Activated CD8-positive, alpha-beta memory T cell treated with anti-CD3 and anti-CD28 coated beads for 48 hours (primary cell): Measurements from ENCODE around the gene SLC15A4.
"Not testable (repeated sequence)": the region's sequence is repeated elsewhere in the genome, so short reads cannot be mapped to it uniquely, and the experiment has no call there.

Experiments
- DNase-seq, 3 experiments: peaks; one replicate each; pipeline ENCODE4 v3.0.0-alpha.2; 2020; ENCODE audit warnings: low read depth in 2 of 3, low spot score in 2 of 3

SLC15A4 gene

DNA sequence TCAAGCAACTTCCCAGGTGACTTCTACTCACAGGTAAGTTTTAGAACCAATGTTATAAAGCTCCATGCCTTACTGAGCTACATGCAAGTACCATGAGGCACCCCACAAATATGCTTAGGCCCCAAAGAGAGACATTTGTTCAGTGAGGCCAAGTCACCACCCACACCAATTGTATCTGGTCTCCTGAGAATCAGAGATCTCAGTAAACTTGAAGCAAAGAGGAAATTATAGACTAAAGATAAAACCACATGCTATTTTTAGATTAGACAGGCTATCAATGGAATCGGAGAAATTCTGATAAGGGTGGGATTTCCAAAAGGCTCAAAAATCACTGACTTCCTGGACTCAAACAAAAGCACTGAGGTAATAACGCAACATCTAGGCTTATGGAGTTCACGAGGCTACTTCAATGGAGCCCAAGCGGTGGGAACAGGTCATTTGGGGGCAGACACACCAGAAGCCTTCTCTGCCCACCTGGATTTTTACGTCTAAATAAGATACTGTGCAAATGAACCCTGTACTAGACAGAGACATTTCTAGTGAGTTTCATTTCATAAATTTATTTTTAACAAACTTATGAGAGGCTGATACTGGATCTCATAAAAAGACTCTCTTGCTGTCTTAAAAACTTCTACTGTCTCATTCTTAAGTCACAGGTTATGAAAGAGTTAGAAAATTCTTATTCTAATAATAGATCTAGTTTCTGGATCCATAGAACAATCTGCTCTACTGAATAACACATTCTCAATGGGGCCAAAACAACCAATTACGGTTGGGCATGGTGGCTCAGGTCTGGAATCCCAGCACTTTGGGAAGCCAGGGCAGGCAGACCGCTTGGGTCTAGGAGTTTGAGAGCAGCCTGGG, 7.7 kb downstream of the SLC15A4 start:
- no peak for DNase-seq

- no peak for DNase-seq
Measured at GRCh38 chr12:128814411-128815261, 9.1 kb downstream of the SLC15A4 start.

GRCh38 chr12:128813883-128814282, 9.9 kb downstream of the SLC15A4 start:
- no peak for DNase-seq

DNA sequence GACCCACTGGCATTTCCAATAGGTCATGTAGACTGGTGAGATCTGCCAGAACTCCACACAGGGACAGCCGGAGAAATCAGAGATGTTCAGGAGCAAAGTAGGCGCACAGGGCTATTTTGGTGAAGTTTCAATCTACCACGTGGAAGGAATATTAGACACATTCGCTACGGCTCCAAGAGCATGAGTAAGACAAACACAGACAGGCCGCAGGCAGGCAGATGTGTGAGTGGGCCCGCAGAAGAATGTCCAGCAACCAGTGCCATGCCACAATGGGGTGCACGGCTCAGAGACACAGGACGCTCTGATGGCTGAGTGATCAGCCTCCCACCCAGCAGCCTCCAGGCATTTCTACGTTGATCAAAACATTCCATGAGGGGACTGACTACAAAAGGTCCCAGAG, 10.4 kb downstream of the SLC15A4 start:
- DNase-seq: no peak

DNA sequence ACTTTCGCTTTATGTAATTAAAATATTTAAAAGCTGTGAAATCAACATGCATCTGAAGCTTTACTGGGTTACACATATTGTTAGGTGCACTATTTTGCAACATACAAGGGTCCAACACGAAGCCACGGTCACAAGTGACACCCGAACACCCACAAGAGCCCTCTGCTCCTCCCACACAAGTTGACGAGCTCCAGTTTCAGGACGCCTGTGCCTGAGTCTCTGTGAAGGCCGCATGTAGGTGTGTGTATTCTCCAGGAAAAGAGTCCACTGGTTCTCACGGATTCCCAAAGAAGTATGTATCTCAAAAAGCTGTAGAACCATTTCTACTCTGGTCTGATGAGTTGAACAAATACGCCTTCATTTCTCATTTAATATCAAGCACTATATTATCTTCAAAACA, 12.0 kb downstream of the SLC15A4 start:
- no peak for DNase-seq

GRCh38 chr12:128810182-128811127, 13.3 kb downstream of the SLC15A4 start:
- no peak for DNase-seq

GRCh38 chr12:128808651-128809050, 15.1 kb downstream of the SLC15A4 start:
- no peak for DNase-seq

- DNase-seq: no peak
Measured at GRCh38 chr12:128807161-128807724, 16.5 kb downstream of the SLC15A4 start.

DNA sequence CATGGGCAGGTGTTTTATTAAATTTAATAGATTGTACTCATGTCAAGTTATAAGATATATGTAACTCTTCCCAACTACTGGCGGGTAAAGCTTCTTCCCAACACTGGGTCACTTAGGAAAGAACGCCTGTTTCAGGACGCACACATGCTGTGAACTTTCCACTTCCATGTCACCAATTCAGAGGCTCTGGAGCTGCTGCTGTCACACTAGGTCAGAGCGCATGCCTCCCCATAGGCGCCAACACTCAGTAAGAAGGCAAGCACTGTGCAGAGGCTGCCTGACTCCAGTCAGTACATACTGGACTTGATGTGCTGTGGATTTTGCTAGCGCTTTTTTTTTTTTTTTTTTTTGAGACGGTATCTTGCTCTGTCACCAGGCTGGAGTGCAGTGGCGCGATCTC, 17.2 kb downstream of the SLC15A4 start:
- no peak for DNase-seq

DNA sequence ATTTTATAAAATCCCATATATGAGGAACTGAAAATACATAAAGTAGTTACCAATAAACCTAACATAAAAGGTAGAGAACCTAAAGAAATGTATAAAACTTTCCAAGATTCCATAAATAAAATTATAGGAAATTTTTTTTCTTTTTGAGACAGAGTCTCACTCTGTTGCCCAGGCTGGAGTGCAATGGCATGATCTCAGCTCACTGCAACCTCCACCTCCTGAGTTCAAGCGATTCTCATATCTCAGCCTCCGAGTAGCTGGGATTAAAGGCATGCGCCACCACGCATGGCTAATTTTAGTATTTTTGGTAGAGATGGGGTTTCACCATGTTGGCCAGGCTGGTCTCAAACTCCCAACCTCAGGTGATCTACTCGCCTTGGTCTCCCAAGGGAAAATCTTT, 18.4 kb downstream of the SLC15A4 start:
- not testable (repeated sequence) for DNase-seq

DNA sequence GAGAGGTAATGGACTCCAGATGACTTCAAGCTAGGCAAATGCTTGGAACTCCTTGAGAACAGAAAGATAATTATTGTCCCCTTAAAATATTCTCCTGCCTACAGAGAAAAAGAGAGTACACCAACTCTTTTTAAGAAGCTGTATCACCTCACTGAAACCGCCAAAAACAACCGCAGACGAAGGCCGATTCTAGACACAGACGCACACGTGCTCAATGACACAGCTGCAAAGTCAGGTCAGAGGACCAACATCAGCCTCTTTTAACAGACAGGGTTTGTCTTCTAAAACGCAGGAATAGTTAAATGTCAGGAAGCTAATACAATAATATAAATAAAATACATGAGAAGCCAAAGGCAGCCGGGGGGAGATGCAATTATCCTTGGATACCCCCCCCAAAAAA, 19.0 kb downstream of the SLC15A4 start:
- DNase-seq: no peak

GRCh38 chr12:128803788-128804187, 20.0 kb downstream of the SLC15A4 start:
- no peak for DNase-seq

DNA sequence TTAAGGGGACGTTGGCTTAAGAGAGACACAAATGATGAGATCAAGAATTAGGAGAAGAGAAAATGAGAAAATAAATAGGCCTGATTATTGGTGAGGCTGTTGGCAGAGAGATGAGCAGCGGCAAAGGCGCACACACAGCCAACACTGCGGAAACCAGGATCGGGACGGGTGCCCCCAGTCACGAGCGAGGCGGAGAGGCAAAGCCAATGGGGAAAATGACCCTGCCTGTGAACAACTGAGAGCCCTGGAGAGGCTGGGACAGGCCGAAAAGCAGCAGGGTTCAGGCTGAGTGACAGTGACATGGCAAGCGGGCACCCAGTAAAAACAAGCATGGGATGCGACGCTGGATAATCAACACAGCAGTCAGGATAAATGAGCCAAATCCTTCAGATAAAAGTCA, 21.0 kb downstream of the SLC15A4 start:
- no peak for DNase-seq

DNA sequence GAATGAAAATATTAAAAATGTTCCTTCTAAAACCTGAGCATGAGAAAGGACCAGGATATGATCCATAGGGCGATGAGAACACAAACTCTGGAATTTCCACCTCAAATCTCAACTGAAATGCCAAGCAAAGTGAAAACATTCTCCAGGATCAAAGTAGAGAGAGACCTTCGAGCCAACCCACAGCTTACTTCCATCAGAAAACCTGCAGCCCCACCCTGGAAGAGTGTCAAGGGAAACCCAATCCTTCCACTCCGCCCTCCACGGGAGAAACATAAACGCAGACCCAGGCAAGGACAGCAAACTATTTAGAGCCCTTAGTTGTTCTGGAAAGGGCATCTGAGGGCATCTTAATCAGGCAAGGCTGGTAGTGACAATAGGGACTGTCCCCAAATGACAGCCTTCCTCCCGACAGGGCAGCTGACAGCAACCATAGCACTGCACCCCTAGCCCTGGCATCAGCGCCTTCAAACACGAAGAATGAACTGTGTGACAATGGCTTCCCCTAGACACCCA, 21.8 kb downstream of the SLC15A4 start:
- DNase-seq: no peak

GRCh38 chr12:128800606-128801005, 23.2 kb downstream of the SLC15A4 start:
- no peak for DNase-seq

DNA sequence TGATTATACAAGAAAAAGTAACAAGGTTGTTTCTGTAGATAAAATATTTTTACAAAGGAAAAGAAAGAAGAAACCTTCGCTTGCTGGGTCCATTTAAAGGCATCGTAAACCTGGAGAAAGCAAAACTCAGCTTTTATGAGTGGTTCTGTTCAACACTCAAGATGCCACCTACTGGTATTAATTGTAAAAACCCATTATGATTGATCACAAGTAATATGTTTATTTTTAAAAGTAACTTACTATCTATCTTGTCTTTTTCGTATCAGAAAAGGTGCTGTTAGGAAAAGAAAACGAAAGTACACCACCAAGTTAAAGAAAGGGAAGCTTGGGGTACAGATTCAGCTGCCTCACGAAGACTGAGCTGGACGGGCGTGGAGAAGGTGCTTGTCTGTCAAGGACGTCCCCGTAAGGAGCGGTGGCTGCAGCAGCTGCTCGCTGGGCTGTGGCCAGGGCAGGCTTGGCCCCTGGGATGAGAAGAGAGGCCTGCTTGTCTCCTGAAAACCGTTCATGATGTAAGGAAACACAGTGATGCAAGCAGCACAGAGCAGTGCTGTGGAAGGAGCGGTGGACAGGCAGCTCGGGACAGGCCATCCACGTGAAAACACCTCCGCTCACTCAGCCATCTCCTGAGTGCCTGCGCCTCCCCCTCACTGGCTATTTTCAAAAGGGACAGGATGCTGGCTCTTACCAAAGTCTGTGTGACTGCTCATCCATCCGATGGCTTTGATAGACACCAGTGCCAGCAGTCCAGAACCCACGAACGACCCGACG, 25.0 kb downstream of the SLC15A4 start:
- no peak for DNase-seq

DNA sequence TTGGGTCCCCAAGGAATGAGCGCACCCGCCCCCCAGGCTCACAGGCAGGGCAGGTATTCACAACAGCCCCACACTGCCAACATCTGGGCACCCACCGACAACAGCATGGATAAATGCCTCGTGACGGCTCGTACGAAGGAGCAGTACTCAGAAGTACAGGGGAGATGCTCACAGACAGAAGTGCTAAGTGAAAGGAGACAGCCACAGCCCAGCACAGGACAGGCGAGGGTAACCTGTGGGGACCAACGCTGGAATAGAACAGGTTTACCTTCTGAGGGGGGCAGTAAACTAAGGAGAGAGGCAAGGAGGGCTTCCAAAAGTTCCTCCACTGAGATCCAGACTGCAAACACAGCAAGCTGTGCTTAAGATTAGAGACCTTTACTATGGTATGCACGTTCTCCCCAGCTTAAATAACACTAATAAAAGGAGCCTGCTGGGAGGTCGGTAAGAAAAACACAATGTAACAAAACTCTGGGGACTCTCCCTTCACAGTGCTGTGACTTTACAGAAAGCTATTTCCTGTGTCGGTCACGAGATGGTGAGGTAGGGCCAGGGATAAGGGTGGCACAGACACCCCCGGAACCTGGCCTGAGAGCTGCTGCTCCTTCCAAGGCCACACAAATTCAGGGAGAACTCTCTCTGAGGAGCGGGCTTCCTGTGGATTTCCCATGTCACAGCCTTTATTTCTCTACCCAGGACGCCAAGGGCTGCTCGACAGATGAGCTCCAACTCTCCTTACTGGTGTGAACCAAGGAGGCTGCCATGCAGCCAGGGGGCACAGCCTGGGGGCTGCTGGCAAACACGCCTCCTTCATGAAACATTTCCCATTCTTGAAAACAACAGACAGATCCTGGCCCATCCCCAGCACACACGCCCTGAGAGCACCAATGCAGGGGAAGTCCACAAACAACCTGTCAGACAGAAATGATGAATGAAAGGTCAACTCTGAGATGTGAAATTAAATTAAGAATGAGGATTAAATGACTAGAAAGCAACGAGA, 26.3 kb downstream of the SLC15A4 start:
- no peak for DNase-seq

DNA sequence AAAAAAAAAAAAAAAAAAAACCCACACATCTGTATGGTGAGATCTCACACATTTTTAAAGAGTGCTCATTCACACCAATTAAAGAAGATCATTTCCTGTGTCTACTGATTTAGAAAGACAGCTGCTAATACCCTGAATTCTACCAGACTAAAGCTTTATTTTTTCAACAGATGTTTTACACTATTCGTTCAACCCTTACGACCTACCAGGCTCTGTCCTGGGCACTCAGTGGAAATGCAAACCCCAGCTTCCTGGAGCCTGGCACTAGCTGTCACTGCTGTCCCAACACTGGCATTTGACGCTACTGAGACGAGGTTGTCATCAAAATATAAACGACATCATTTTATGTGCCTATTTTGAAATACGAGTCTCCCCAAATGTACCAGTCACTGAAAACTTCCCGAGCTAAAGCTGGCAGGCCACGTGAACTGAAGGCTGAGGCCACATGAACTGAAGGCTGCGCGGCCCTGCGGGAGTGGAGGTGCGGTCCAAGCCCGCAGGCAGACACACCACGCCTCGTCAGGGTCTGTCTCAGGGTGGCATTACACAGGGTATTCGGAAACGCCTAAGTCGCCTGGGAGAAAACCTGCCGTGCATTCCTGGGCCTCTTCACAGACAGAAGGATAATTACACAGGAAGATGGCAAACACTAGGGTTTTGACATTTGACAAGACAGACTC, 27.2 kb downstream of the SLC15A4 start:
- DNase-seq: no peak
